ENCODE measurements around the gene CSTF1. TPM values are rescaled to one million over a fixed set of nuclear protein-coding genes. Genes with fewer than 3 reads are reported as not detected.

Gene CSTF1
- polyA plus RNA-seq, 1 of the 3 experiments (the other 2 are of a cell fraction), result 23.4 TPM

DNA sequence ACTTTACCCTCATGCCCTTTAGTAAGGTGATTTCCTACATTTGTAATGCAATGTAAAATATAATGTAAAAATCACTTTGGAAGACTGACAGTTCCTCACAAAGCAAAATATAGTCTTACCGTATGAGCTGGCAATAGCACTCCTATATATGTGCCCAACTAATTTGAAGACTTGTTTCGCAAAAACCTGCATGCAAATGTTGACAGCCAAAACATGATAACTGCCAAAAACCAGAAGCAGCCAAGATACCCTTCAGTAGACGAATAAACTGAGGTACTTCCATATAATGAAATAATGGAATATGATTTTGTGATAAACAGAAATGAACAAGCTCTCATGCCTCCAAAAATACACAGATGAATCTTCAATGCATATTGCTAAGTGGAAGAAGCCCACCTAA lies 14.1 kb upstream of the CSTF1 start (continued):
- TF ChIP-seq CHD2 (IDR thresholded peaks at IDR 0.05; ENCODE audit: low read length, partially characterized antibody) (no peak), PBX3 (IDR thresholded peaks at IDR 0.05) (no peak), RXRA (IDR thresholded peaks at IDR 0.05; ENCODE audit: borderline replicate concordance, low read depth) (no peak), NRF1 (IDR thresholded peaks at IDR 0.05; ENCODE audit: low read depth, low read length) (no peak), MXI1 (IDR thresholded peaks at IDR 0.05; ENCODE audit: low read depth, low read length) (no peak), TCF12 (IDR thresholded peaks at IDR 0.05) (no peak)

DNA sequence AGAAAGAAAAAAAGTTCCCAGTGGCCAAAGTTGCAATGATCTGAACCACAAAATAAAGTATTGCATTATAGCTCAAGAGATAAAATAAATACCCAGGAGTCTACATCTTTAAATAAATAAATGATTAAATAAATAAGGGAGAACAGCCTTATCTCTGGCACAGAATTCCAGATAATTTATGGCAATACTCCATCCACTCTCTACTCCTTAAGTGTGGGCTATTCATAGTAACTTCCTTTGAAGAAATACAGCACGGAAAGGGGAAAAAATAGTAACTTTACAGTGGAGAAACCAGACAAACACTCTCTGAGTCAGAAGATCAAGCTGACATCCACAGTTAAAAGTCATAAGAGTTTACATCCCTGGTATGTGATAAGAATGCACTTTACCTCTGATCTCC lies 12.1 kb upstream of the CSTF1 start:
- Histone ChIP-seq H3K79me2 (ENCODE audit: insufficient read depth) (peaks cover 97% of the 10 kb centered on the region), H3K9ac (no peak overlapping the region), H3K36me3 (replicated peaks in 1 of 2; ENCODE audit: control insufficient read depth in 1 of 2, insufficient read depth in 2 of 2, low read length in 1 of 2) (peaks cover 34 to 43% of the 10 kb centered on the region in 2 experiments), H3K4me3 (ENCODE audit: low read depth in 2 of 2, low read length in 1 of 2) (no peak overlapping the region), H3K9me3 (no peaks in the 10 kb centered on the region), H3K4me2 (no peak overlapping the region), H3K9me2 (no peaks in the 10 kb centered on the region), H3K4me1 (ENCODE audit: control insufficient read depth in 1 of 2, insufficient read depth in 2 of 2, low read depth in 1 of 2, low read length in 1 of 2) (no peaks in the 10 kb centered on the region; a peak in 2 of 4 replicates), H3K27me3 (ENCODE audit: insufficient read depth) (no peaks in the 10 kb centered on the region), H4K20me1 (ENCODE audit: insufficient read depth) (no peaks in the 10 kb centered on the region), H3K27ac (ENCODE audit: low read depth in 2 of 2, low read length in 1 of 2) (peak overlapping the region; percentile 31 to 43; a peak in 3 of 4 replicates), H3F3A (replicated peaks; ENCODE audit: insufficient read depth) (peaks cover 12% of the 10 kb centered on the region), H2AFZ (ENCODE audit: low read depth) (no peak overlapping the region)
- 0 out of 2 replicates have a peak, but pooled peaks have one; percentile 15 for TF ChIP-seq TCF12 (IDR thresholded peaks at IDR 0.05)
- TF ChIP-seq USF1 (IDR thresholded peaks at IDR 0.05; ENCODE audit: borderline replicate concordance, low read depth), result no peak
- no peak for TF ChIP-seq SMC3 (IDR thresholded peaks at IDR 0.05; ENCODE audit: low read depth, low read length)
- TF ChIP-seq RXRA (IDR thresholded peaks at IDR 0.05; ENCODE audit: borderline replicate concordance, low read depth), result no peak
- 0 out of 2 replicates have a peak, but pooled peaks have one; percentile 52 for TF ChIP-seq MEF2A (IDR thresholded peaks at IDR 0.05; ENCODE audit: borderline replicate concordance, low read depth)
- CTCF ChIA-PET, result no interaction called here
- WGBS (ENCODE audit: low lambda C conversion rate), result 42% methylated on average over 1 of the region's 1 CpG
- POLR2A ChIA-PET, result no interaction called here
- no peak for DNase-seq

DNA sequence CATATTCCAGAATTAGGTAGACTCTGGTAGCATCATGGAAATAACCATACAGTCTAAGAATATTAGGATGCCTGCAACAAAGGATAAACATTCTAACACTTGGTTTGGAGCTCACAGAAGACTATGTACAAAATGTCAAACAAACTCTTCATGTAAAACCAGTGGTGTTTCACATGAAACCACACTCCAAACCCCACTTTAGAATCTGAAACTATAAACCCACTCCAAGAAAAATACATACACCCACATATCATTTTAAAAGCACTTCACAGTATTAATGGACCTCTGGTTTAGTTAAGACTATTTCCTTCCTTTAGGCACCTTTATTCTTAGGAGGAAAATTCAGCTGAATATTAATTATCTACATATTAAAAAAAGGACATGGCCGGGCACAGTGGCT lies 10.9 kb upstream of the CSTF1 start:
- no peak overlapping the region for H3K4me2 ChIP-seq
- H3F3A ChIP-seq (replicated peaks; ENCODE audit: insufficient read depth), result peaks cover 12% of the 10 kb centered on the region
- WGBS (ENCODE audit: low lambda C conversion rate), result 89% methylated on average over 1 of the region's 1 CpG
- ChIA-PET POLR2A (interaction anchor here (0.7 kb wide), 1 partner anchor 1017 kb away, joined by 3 read pairs; no protein-coding TSS in a partner anchor), CTCF (no interaction called here)
- H3K9me3 ChIP-seq, result no peaks in the 10 kb centered on the region
- H3K27me3 ChIP-seq (ENCODE audit: insufficient read depth), result no peaks in the 10 kb centered on the region
- H3K9me2 ChIP-seq, result no peaks in the 10 kb centered on the region
- no peaks in the 10 kb centered on the region for H4K20me1 ChIP-seq (ENCODE audit: insufficient read depth)
- no peak overlapping the region for H3K4me3 ChIP-seq (ENCODE audit: low read depth in 2 of 2, low read length in 1 of 2)
- peaks cover 97% of the 10 kb centered on the region for H3K79me2 ChIP-seq (ENCODE audit: insufficient read depth)
- no peak for DNase-seq
- TF ChIP-seq RAD21 (IDR thresholded peaks at IDR 0.05; ENCODE audit: low read length) (no peak), EP300 (IDR thresholded peaks at IDR 0.05; ENCODE audit: borderline replicate concordance in 1 of 2, low read depth in 1 of 2, low read length in 1 of 2) (no peak), RCOR1 (IDR thresholded peaks at IDR 0.05; ENCODE audit: low read length) (no peak), FOXJ3 (CRISPR knock-in tag; IDR thresholded peaks at IDR 0.05) (no peak), POLR2AphosphoS5 (IDR thresholded peaks at IDR 0.05; ENCODE audit: low read depth, low read length) (no peak), RXRA (IDR thresholded peaks at IDR 0.05; ENCODE audit: borderline replicate concordance, low read depth) (no peak), SIN3A (IDR thresholded peaks at IDR 0.05; ENCODE audit: borderline replicate concordance, low read depth, low read length) (no peak), NFIC (IDR thresholded peaks at IDR 0.05; ENCODE audit: borderline replicate concordance) (no peak), RFX5 (IDR thresholded peaks at IDR 0.05; ENCODE audit: low read length) (no peak)
- TF ChIP-seq, protein P1, sequence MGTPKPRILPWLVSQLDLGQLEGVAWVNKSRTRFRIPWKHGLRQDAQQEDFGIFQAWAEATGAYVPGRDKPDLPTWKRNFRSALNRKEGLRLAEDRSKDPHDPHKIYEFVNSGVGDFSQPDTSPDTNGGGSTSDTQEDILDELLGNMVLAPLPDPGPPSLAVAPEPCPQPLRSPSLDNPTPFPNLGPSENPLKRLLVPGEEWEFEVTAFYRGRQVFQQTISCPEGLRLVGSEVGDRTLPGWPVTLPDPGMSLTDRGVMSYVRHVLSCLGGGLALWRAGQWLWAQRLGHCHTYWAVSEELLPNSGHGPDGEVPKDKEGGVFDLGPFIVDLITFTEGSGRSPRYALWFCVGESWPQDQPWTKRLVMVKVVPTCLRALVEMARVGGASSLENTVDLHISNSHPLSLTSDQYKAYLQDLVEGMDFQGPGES (IDR thresholded peaks at IDR 0.05; ENCODE audit: low read depth, low read length), result no peak
- TF ChIP-seq, protein P2, sequence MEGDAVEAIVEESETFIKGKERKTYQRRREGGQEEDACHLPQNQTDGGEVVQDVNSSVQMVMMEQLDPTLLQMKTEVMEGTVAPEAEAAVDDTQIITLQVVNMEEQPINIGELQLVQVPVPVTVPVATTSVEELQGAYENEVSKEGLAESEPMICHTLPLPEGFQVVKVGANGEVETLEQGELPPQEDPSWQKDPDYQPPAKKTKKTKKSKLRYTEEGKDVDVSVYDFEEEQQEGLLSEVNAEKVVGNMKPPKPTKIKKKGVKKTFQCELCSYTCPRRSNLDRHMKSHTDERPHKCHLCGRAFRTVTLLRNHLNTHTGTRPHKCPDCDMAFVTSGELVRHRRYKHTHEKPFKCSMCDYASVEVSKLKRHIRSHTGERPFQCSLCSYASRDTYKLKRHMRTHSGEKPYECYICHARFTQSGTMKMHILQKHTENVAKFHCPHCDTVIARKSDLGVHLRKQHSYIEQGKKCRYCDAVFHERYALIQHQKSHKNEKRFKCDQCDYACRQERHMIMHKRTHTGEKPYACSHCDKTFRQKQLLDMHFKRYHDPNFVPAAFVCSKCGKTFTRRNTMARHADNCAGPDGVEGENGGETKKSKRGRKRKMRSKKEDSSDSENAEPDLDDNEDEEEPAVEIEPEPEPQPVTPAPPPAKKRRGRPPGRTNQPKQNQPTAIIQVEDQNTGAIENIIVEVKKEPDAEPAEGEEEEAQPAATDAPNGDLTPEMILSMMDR (IDR thresholded peaks at IDR 0.05), result no peak
- H3K4me1 ChIP-seq (ENCODE audit: control insufficient read depth in 1 of 2, insufficient read depth in 2 of 2, low read depth in 1 of 2, low read length in 1 of 2), result no peaks in the 10 kb centered on the region; a peak in 2 of 4 replicates
- H3K27ac ChIP-seq (ENCODE audit: low read depth in 2 of 2, low read length in 1 of 2), result no peak overlapping the region; a peak in 1 of 4 replicates
- peaks cover 28 to 43% of the 10 kb centered on the region in 2 experiments for H3K36me3 ChIP-seq (replicated peaks in 1 of 2; ENCODE audit: control insufficient read depth in 1 of 2, insufficient read depth in 2 of 2, low read length in 1 of 2)
- no peak overlapping the region for H2AFZ ChIP-seq (ENCODE audit: low read depth)
- H3K9ac ChIP-seq, result no peak overlapping the region
